Kidney (tissue), 14 donors: Measurements from ENCODE around the gene LGR6. TPM values are rescaled to one million over a fixed set of nuclear protein-coding genes. Genes with fewer than 3 reads are reported as not detected.

Source experiments
- DNase-seq, 5 donors: peaks; one replicate each; pipeline ENCODE4 v3.0.0-alpha.2; 2013 to 2020
- FAIRE-seq: peaks from 2 replicates; lab custom pipeline; 2012; peaks lifted over from hg19 to GRCh38; lab: Jason Lieb, UNC
- H3K27ac ChIP-seq, 2 donors: one replicate each; pipeline ENCODE4 v1.7.0; 2013; ENCODE audit warnings: low read depth in 2 of 2, low read length in 2 of 2, inconsistent platforms in 1 of 2
- H3K27me3 ChIP-seq: one replicate; pipeline ENCODE4 v1.7.1; 2013; ENCODE audit warnings: low read length, inconsistent platforms; ENCODE audit not compliant: control insufficient read depth, insufficient read depth
- H3K36me3 ChIP-seq, 3 donors: one replicate each; pipeline versions ENCODE4 v1.7.0 to v1.7.1; 2013; ENCODE audit warnings: low read length in 3 of 3, control low read depth in 1 of 3, inconsistent platforms in 1 of 3; ENCODE audit not compliant: insufficient read depth in 3 of 3, control insufficient read depth in 2 of 3
- H3K4me1 ChIP-seq, 3 donors: one replicate each; pipeline versions ENCODE4 v1.7.0 to v1.7.1; 2013; ENCODE audit warnings: low read length in 3 of 3, inconsistent platforms in 1 of 3, low read depth in 1 of 3; ENCODE audit not compliant: control insufficient read depth in 2 of 3, insufficient read depth in 2 of 3
- H3K4me3 ChIP-seq, 3 donors: one replicate each; pipeline versions ENCODE4 v1.7.0 to v1.8.1; 2013; ENCODE audit warnings: low read length in 3 of 3, control low read depth in 1 of 3, inconsistent platforms in 1 of 3
- H3K9ac ChIP-seq, 3 donors: one replicate each; pipeline versions ENCODE4 v1.7.0 to v1.7.1; 2013; ENCODE audit warnings: low read length in 3 of 3, control low read depth in 1 of 3, inconsistent platforms in 1 of 3
- H3K9me3 ChIP-seq, 3 donors: one replicate each; pipeline versions ENCODE4 v1.7.0 to v1.7.1; 2013; ENCODE audit warnings: low read length in 3 of 3, control low read depth in 1 of 3, inconsistent platforms in 1 of 3; ENCODE audit not compliant: control insufficient read depth in 2 of 3, insufficient read depth in 1 of 3
- intact Hi-C: fragments of 100-400 bp; cut with DNase I; formaldehyde crosslinking; loops from one replicate; pipeline ENCODE4 v1.11.1; 2022
- polyA plus RNA-seq: library from polyadenylated mRNA; stranded (reverse); fragments of 350-450 nt; fragmentation: Illumina TruSeq; extraction: RNeasy Lipid Tissue Mini Kit (QIAGEN cat#74804); gene quantifications from one replicate; pipeline ENCODE4 v1.2.3, GENCODE V29; 2014; ENCODE audit warnings: low read depth, low replicate concordance; ENCODE audit not compliant: insufficient read depth
- total RNA-seq: library from RNA; stranded (reverse); fragmentation: NEBNext Ultra II Directional; extraction: Animal tissue kit (Norgen Biotek cat#: 25700); gene quantifications from one replicate; pipeline ENCODE4 v1.2.1, GENCODE V29; 2021
- TF ChIP-seq, protein P1 (sequence below): IDR thresholded peaks from 3 replicates; pipeline ENCODE4 v1.5.1; 2012; ENCODE audit warnings: mild to moderate bottlenecking, moderate library complexity, borderline replicate concordance; ENCODE audit not compliant: insufficient read depth; ENCODE audit errors: extremely low read depth
- donor health status: control.
- donor health status: control.
- donor health status: control.
- donor health status: control.
- donor health status: control.
- donor health status: DM: yes; HTN: yes; CAD: no.
- donor health status: Normal renal cell carcinoma (clear cell type).

Gene LGR6
- total and polyA plus RNA-seq, 2 donors from 2014 or later = 1.8 to 4.1 TPM

DNA sequence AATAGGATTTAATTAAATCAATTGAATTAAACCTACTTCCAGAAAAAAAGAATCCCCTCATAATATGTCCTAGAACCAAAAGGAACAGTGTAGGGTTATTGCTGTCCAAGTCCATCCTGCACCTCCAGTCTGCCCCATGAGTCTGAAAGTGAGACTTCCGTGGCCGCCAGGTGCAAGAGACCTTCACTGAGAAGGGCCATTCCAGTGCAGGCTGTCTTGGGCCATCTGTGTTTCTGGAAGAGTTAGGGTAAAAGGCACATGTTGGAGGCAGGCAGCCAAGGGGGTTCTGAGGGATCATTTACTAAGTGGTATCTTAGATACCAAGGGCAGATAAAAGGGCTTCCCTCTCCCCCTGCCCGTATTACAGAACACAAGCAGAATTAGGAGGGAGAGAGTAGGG, 117.1 kb downstream of the LGR6 start:
- FAIRE-seq (no peak), DNase-seq (no peak)
- Histone ChIP-seq H3K9me3 (no peaks in the 10 kb centered on the region), H3K4me1 (no peaks in the 10 kb centered on the region), H3K27ac (no peak overlapping the region), H3K27me3 (no peaks in the 10 kb centered on the region), H3K36me3 (no peaks in the 10 kb centered on the region), H3K9ac (no peak overlapping the region), H3K4me3 (no peak overlapping the region)
- TF ChIP-seq, protein P1, sequence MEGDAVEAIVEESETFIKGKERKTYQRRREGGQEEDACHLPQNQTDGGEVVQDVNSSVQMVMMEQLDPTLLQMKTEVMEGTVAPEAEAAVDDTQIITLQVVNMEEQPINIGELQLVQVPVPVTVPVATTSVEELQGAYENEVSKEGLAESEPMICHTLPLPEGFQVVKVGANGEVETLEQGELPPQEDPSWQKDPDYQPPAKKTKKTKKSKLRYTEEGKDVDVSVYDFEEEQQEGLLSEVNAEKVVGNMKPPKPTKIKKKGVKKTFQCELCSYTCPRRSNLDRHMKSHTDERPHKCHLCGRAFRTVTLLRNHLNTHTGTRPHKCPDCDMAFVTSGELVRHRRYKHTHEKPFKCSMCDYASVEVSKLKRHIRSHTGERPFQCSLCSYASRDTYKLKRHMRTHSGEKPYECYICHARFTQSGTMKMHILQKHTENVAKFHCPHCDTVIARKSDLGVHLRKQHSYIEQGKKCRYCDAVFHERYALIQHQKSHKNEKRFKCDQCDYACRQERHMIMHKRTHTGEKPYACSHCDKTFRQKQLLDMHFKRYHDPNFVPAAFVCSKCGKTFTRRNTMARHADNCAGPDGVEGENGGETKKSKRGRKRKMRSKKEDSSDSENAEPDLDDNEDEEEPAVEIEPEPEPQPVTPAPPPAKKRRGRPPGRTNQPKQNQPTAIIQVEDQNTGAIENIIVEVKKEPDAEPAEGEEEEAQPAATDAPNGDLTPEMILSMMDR = no peak
- intact Hi-C loops = loop anchor here (5.0 kb wide), 1 partner anchor 128 kb away; no protein-coding TSS in a partner anchor

DNA sequence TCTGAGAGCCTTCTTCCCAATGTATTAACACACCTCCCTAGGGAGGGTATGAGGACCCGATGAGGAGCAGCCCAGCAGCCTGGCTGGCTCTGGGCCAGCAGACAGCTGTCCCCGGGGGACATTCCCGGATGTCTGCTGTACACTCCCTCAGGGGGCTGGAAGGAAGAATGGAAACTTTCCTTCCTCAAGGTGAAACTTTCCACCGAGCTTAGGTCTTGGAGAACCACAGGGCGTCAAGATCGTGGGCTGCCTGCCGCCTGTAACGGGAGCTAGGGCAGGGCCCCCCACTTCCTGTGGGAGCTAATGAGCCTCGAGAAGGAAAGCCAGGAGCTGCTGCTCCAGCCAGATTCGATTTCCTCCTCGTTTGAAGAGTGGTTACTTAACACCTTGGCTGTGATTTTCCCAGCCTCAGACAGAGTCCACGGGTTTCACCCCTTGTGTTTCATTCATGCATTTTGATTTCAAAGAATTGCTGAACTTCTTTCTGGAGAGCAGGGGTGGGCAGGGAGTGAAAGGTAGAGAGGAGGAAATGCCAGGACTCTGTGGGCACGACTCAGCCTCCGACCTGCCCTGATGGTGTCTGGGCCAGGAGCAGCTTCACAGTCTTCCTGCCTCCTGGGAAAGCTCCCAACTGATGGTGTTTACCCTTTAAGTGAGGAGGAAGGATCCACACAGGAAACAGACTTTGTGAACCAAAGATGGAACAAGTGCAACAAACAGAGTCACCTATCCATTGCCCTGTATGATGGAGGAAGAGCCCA, 118.5 kb downstream of the LGR6 start:
- intact Hi-C loops = loop anchor here (5.0 kb wide), 1 partner anchor 130 kb away; no protein-coding TSS in a partner anchor
- H3K9me3 ChIP-seq = no peaks in the 10 kb centered on the region
- DNase-seq = peak in 4 of 5 donors; percentile 58 to 72 (median 63)
- no peaks in the 10 kb centered on the region for H3K4me1 ChIP-seq
- H3K36me3 ChIP-seq = no peaks in the 10 kb centered on the region
- TF ChIP-seq, protein P1 = no peak
- H3K9ac ChIP-seq = no peak overlapping the region
- no peak for FAIRE-seq
- no peaks in the 10 kb centered on the region for H3K27me3 ChIP-seq
- no peak overlapping the region for H3K27ac ChIP-seq
- no peak overlapping the region for H3K4me3 ChIP-seq

GRCh38 chr1:202315576-202316168, 122.1 kb downstream of the LGR6 start:
- Histone ChIP-seq H3K36me3 (no peaks in the 10 kb centered on the region), H3K4me3 (no peak overlapping the region), H3K4me1 (no peaks in the 10 kb centered on the region), H3K9ac (no peak overlapping the region), H3K27ac (no peak overlapping the region), H3K9me3 (no peaks in the 10 kb centered on the region), H3K27me3 (no peaks in the 10 kb centered on the region)
- DNase-seq (peak; percentile 85 to 91 (median 90)), FAIRE-seq (no peak)
- intact Hi-C loops = loop anchor here (5.0 kb wide), 1 partner anchor 113 kb away; no protein-coding TSS in a partner anchor
- TF ChIP-seq, protein P1 = peak; percentile 92
